Measurements from ENCODE around the gene NADSYN1.

- TF ChIP-seq CTCF (conservative IDR thresholded peaks at IDR 0.05; ENCODE audit: low read length) = no peak
- no peak for TF ChIP-seq EZH2phosphoT487 (IDR thresholded peaks at IDR 0.05; ENCODE audit: borderline replicate concordance, low read depth, low read length)
Measured at GRCh38 chr11:71499546-71499945, 46.5 kb downstream of the NADSYN1 start.
